ENCODE measurements around the gene SH3BGRL2. TPM values are rescaled to one million over a fixed set of nuclear protein-coding genes. Genes with fewer than 3 reads are reported as not detected.

Gene SH3BGRL2
- total and polyA plus RNA-seq, 2 experiments from 2014 or later: 8.4 to 24.5 TPM

- Histone ChIP-seq H3K27me3 (ENCODE audit: insufficient read depth) (no peaks in the 10 kb centered on the region), H3K9me2 (ENCODE audit: insufficient read depth) (no peaks in the 10 kb centered on the region), H3F3A (replicated peaks; ENCODE audit: low read depth) (no peaks in the 10 kb centered on the region), H3K4me1 (ENCODE audit: insufficient read depth) (no peaks in the 10 kb centered on the region), H3K4me3 (no peak overlapping the region), H3K27ac (ENCODE audit: low read depth) (no peak overlapping the region), H3K4me2 (no peak overlapping the region), H3K79me2 (replicated peaks; ENCODE audit: insufficient read depth) (peaks cover 6% of the 10 kb centered on the region; the same call in 1 of the 2 replicates), H3K36me3 (ENCODE audit: insufficient read depth) (no peaks in the 10 kb centered on the region), H4K20me1 (replicated peaks; ENCODE audit: insufficient read depth) (peaks cover 3% of the 10 kb centered on the region; the same call in 1 of the 2 replicates), H2AFZ (no peak overlapping the region)
- DNase-seq (ENCODE audit: low spot score) (no peak), ATAC-seq (no peak)
- peaks cover 7% of the 10 kb centered on the region; the same call in 2 of the 3 replicates for H3K36me3 Mint-ChIP-seq (ENCODE audit: low read depth)
- no peaks in the 10 kb centered on the region for H3K27me3 Mint-ChIP-seq (ENCODE audit: insufficient read depth, low read depth, poor library complexity)
- H3K27ac Mint-ChIP-seq: no peak overlapping the region
- no peak overlapping the region for H3K4me3 Mint-ChIP-seq
- peaks cover 11% of the 10 kb centered on the region; the same call in 2 of the 3 replicates for H3K9me3 Mint-ChIP-seq
- no peak for TF ChIP-seq JUNB (IDR thresholded peaks at IDR 0.05; ENCODE audit: unreplicated experiment)
- TF ChIP-seq POLR2AphosphoS5 (IDR thresholded peaks at IDR 0.05; ENCODE audit: low read depth): no peak
- TF ChIP-seq ETS1 (IDR thresholded peaks at IDR 0.05): no peak
- TF ChIP-seq ZNF114 (CRISPR knock-in tag; IDR thresholded peaks at IDR 0.05): no peak
- no peak for TF ChIP-seq CTCF (conservative IDR thresholded peaks at IDR 0.05; ENCODE audit: low read depth in 2 of 2)
- no peak for TF ChIP-seq ZNF331 (CRISPR knock-in tag; IDR thresholded peaks at IDR 0.05; ENCODE audit: low read depth)
- TF ChIP-seq STAT1 (IDR thresholded peaks at IDR 0.05; ENCODE audit: unreplicated experiment): no peak
- no peak for TF ChIP-seq CREB1 (CRISPR knock-in tag; IDR thresholded peaks at IDR 0.05; ENCODE audit: low read depth)
- TF ChIP-seq ZNF462 (CRISPR knock-in tag; IDR thresholded peaks at IDR 0.05): no peak
- TF ChIP-seq NANOG (IDR thresholded peaks at IDR 0.05; ENCODE audit: borderline replicate concordance): no peak
- no peak for TF ChIP-seq EZH2 (IDR thresholded peaks at IDR 0.05; ENCODE audit: low read depth, unreplicated experiment)
- no peak for TF ChIP-seq REST (IDR thresholded peaks at IDR 0.05; ENCODE audit: unreplicated experiment)
- no peak for TF ChIP-seq EZH2phosphoT487 (IDR thresholded peaks at IDR 0.05; ENCODE audit: unreplicated experiment)
- H3K4me1 Mint-ChIP-seq: no peaks in the 10 kb centered on the region; the same call in 2 of the 3 replicates
Measured at GRCh38 chr6:79657238-79657637, 26.1 kb downstream of the SH3BGRL2 start.
